Peyer's patch (tissue), 4 donors: Measurements from ENCODE around the gene MACROH2A1.

Experiments
- CTCF ChIP-seq, 6 experiments: fragments of 450-650 bp in 4 of 6; fragments of 200-600 bp in 2 of 6; sonication (generic) in 1 of 6; IDR thresholded peaks; one replicate each; pipeline ENCODE4 v1.5.1; 2017 to 2019; ENCODE audit warnings: antibody characterized with exemption in 6 of 6, mild to moderate bottlenecking in 3 of 6, moderate library complexity in 1 of 6
- POLR2A ChIP-seq, 2 donors: fragments of 450-650 bp; IDR thresholded peaks; one replicate each; pipeline ENCODE4 v1.5.1; 2017; ENCODE audit warnings: antibody characterized with exemption in 2 of 2, mild to moderate bottlenecking in 2 of 2, moderate library complexity in 2 of 2

- TF ChIP-seq POLR2A (IDR thresholded peaks at IDR 0.05) (no peak), CTCF (IDR thresholded peaks at IDR 0.05) (no peak)
Observed at GRCh38 chr5:135395451-135395850, 3.6 kb downstream of the MACROH2A1 start.
